ENCODE measurements around the gene ALG10.
A peak's percentile ranks its signal among the peaks of the same experiment; 100 is the strongest.
"Not testable (repeated sequence)": the region's sequence is repeated elsewhere in the genome, so short reads cannot be mapped to it uniquely, and the experiment has no call there.

ALG10 gene

GRCh38 chr12:34021071-34021470 lies 1.2 kb upstream of the ALG10 start:
- TF ChIP-seq CTCF (IDR thresholded peaks at IDR 0.05; ENCODE audit: low read depth, low read length, poor library complexity, severe bottlenecking) (no peak), EZH2phosphoT487 (IDR thresholded peaks at IDR 0.05; ENCODE audit: borderline replicate concordance, low read length) (no peak)
- Histone ChIP-seq H3K4me3 (ENCODE audit: low read length) (peak overlapping the region; percentile 79), H3K4me2 (ENCODE audit: low read length) (peak overlapping the region; percentile 89)

GRCh38 chr12:34027661-34028060 lies 5.4 kb downstream of the ALG10 start:
- H3K4me2 ChIP-seq (ENCODE audit: low read length); H3K4me3 ChIP-seq (ENCODE audit: low read length); H3F3A ChIP-seq (ENCODE audit: control insufficient read depth, insufficient read depth); H3K9me2 ChIP-seq (replicated peaks; ENCODE audit: control insufficient read depth, low read length); H3K27me3 ChIP-seq (ENCODE audit: control insufficient read depth, low read length); H4K20me1 ChIP-seq (ENCODE audit: control insufficient read depth, insufficient read depth, low read depth, low read length); H3K27ac ChIP-seq (ENCODE audit: low read depth, low read length); H3K9me3 ChIP-seq (ENCODE audit: control insufficient read depth, insufficient read depth, low read length): not testable (repeated sequence)
- peaks cover 13% of the 10 kb centered on the region for H3K4me1 ChIP-seq (ENCODE audit: control insufficient read depth, low read length)
- H3K79me2 ChIP-seq (ENCODE audit: control insufficient read depth, low read length) = peaks cover 19% of the 10 kb centered on the region
- H3K36me3 ChIP-seq (ENCODE audit: control insufficient read depth, low read length) = peaks cover 17% of the 10 kb centered on the region

More at GRCh38 chr12:34021071-34021470, 1.2 kb upstream of the ALG10 start:
- peaks cover 22% of the 10 kb centered on the region for H3K79me2 ChIP-seq (ENCODE audit: control insufficient read depth, low read length)
- H3K36me3 ChIP-seq (ENCODE audit: control insufficient read depth, low read length) = peaks cover 13% of the 10 kb centered on the region
- no peaks in the 10 kb centered on the region for H3K9me3 ChIP-seq (ENCODE audit: control insufficient read depth, insufficient read depth, low read length)
- H3K27ac ChIP-seq (ENCODE audit: low read depth, low read length) = no peak overlapping the region
- no peaks in the 10 kb centered on the region for H3K9me2 ChIP-seq (replicated peaks; ENCODE audit: control insufficient read depth, low read length)
- H3K27me3 ChIP-seq (ENCODE audit: control insufficient read depth, low read length) = no peaks in the 10 kb centered on the region
- no peaks in the 10 kb centered on the region for H4K20me1 ChIP-seq (ENCODE audit: control insufficient read depth, insufficient read depth, low read depth, low read length)
- H3F3A ChIP-seq (ENCODE audit: control insufficient read depth, insufficient read depth) = no peaks in the 10 kb centered on the region
- peaks cover 22% of the 10 kb centered on the region for H3K4me1 ChIP-seq (ENCODE audit: control insufficient read depth, low read length)

- H3K27ac ChIP-seq (ENCODE audit: low read depth, low read length) = no peak overlapping the region
- H3K36me3 ChIP-seq (ENCODE audit: control insufficient read depth, low read length) = peaks cover 5% of the 10 kb centered on the region; the same call in 1 of the 2 replicates
- no peaks in the 10 kb centered on the region for H3K9me2 ChIP-seq (replicated peaks; ENCODE audit: control insufficient read depth, low read length)
- no peaks in the 10 kb centered on the region for H3F3A ChIP-seq (ENCODE audit: control insufficient read depth, insufficient read depth)
- H3K9me3 ChIP-seq (ENCODE audit: control insufficient read depth, insufficient read depth, low read length) = no peaks in the 10 kb centered on the region
- no peak for TF ChIP-seq EZH2phosphoT487 (IDR thresholded peaks at IDR 0.05; ENCODE audit: borderline replicate concordance, low read length)
- no peak for TF ChIP-seq CTCF (IDR thresholded peaks at IDR 0.05; ENCODE audit: low read depth, low read length, poor library complexity, severe bottlenecking)
- H3K4me1 ChIP-seq (ENCODE audit: control insufficient read depth, low read length) = no peaks in the 10 kb centered on the region
- no peak overlapping the region for H3K4me3 ChIP-seq (ENCODE audit: low read length)
- H3K27me3 ChIP-seq (ENCODE audit: control insufficient read depth, low read length) = no peaks in the 10 kb centered on the region
- H3K79me2 ChIP-seq (ENCODE audit: control insufficient read depth, low read length) = no peaks in the 10 kb centered on the region
- H3K4me2 ChIP-seq (ENCODE audit: low read length) = no peak overlapping the region
- no peaks in the 10 kb centered on the region for H4K20me1 ChIP-seq (ENCODE audit: control insufficient read depth, insufficient read depth, low read depth, low read length)
These were observed 8.3 kb downstream of the ALG10 start for GRCh38 chr12:34030591-34030990.

GRCh38 chr12:34033628-34034296 lies 11.5 kb downstream of the ALG10 start:
- H4K20me1 ChIP-seq (ENCODE audit: control insufficient read depth, insufficient read depth, low read depth, low read length) = no peaks in the 10 kb centered on the region
- no peaks in the 10 kb centered on the region for H3K9me3 ChIP-seq (ENCODE audit: control insufficient read depth, insufficient read depth, low read length)
- H3K4me3 ChIP-seq (ENCODE audit: low read length) = no peak overlapping the region
- H3K79me2 ChIP-seq (ENCODE audit: control insufficient read depth, low read length) = no peaks in the 10 kb centered on the region
- H3K27ac ChIP-seq (ENCODE audit: low read depth, low read length) = no peak overlapping the region
- H3K9me2 ChIP-seq (replicated peaks; ENCODE audit: control insufficient read depth, low read length) = no peaks in the 10 kb centered on the region
- no peaks in the 10 kb centered on the region for H3K4me1 ChIP-seq (ENCODE audit: control insufficient read depth, low read length)
- H3K4me2 ChIP-seq (ENCODE audit: low read length) = no peak overlapping the region
- TF ChIP-seq CTCF (IDR thresholded peaks at IDR 0.05; ENCODE audit: low read depth, low read length, poor library complexity, severe bottlenecking) = peak; percentile 31
- no peak for TF ChIP-seq EZH2phosphoT487 (IDR thresholded peaks at IDR 0.05; ENCODE audit: borderline replicate concordance, low read length)
- no peaks in the 10 kb centered on the region for H3F3A ChIP-seq (ENCODE audit: control insufficient read depth, insufficient read depth)
- no peaks in the 10 kb centered on the region for H3K27me3 ChIP-seq (ENCODE audit: control insufficient read depth, low read length)
- peaks cover under 1% of the 10 kb centered on the region; the same call in 1 of the 2 replicates for H3K36me3 ChIP-seq (ENCODE audit: control insufficient read depth, low read length)

GRCh38 chr12:34038357-34038756 lies 16.1 kb downstream of the ALG10 start:
- H3F3A ChIP-seq (ENCODE audit: control insufficient read depth, insufficient read depth); H3K36me3 ChIP-seq (ENCODE audit: control insufficient read depth, low read length); H3K27ac ChIP-seq (ENCODE audit: low read depth, low read length); H3K4me1 ChIP-seq (ENCODE audit: control insufficient read depth, low read length); H3K27me3 ChIP-seq (ENCODE audit: control insufficient read depth, low read length); H3K4me3 ChIP-seq (ENCODE audit: low read length); H4K20me1 ChIP-seq (ENCODE audit: control insufficient read depth, insufficient read depth, low read depth, low read length); H3K79me2 ChIP-seq (ENCODE audit: control insufficient read depth, low read length); H3K9me3 ChIP-seq (ENCODE audit: control insufficient read depth, insufficient read depth, low read length); H3K9me2 ChIP-seq (replicated peaks; ENCODE audit: control insufficient read depth, low read length); H3K4me2 ChIP-seq (ENCODE audit: low read length): not testable (repeated sequence)
